Mucosa of descending colon (tissue), 3 donors: ENCODE results near the gene IQGAP2. TPM values are rescaled to one million over a fixed set of nuclear protein-coding genes. Genes with fewer than 3 reads are reported as not detected.
"Not testable (repeated sequence)": the region's sequence is repeated elsewhere in the genome, so short reads cannot be mapped to it uniquely, and the experiment has no call there.

ENCODE experiments used
- ATAC-seq: fragments of 200-7000 bp; cut with Tn5 transposase; one replicate; pipeline ENCODE4 v1.9.1; 2020; ENCODE audit warnings: mild to moderate bottlenecking, moderate library complexity
- DNase-seq, 3 donors: peaks; one replicate each; pipeline ENCODE4 v3.0.0-alpha.2; 2020
- H3K36me3 ChIP-seq: fragments of 200-600 bp; one replicate; pipeline ENCODE4 v1.8.0; 2021; ENCODE audit warnings: low read depth, mild to moderate bottlenecking
- H3K4me1 ChIP-seq: fragments of 200-600 bp; one replicate; pipeline ENCODE4 v1.8.0; 2021; ENCODE audit warnings: low read depth, mild to moderate bottlenecking
- H3K4me3 ChIP-seq: fragments of 200-600 bp; one replicate; pipeline ENCODE4 v1.8.0; 2021; ENCODE audit warnings: mild to moderate bottlenecking
- H3K9me3 ChIP-seq: fragments of 200-600 bp; one replicate; pipeline ENCODE4 v1.8.0; 2021; ENCODE audit warnings: mild to moderate bottlenecking
- CTCF ChIP-seq: fragments of 200-600 bp; IDR thresholded peaks from one replicate; pipeline ENCODE4 v1.8.0; 2022; ENCODE audit warnings: antibody characterized with exemption, mild to moderate bottlenecking
- intact Hi-C, 2 donors: fragments of 100-400 bp; cut with DNase I in 1 of 2; cut with micrococcal nuclease in 1 of 2; formaldehyde crosslinking; loops; one replicate each; pipeline versions ENCODE4 v1.11.0 to v1.11.1; 2022; cut with DNase I, micrococcal nuclease
- total RNA-seq, 3 donors: library from RNA; stranded (reverse); fragmentation: NEBNext Ultra II Directional in 2 of 3; extraction: Animal tissue kit (Norgen Biotek cat#: 25700) in 2 of 3; gene quantifications; one replicate each; pipeline versions ENCODE4 v1.2.1 to v1.2.4, GENCODE V29; 2021 to 2023
- donor health status: DM: no; HTN: no; CAD: no; lungs with moderate emphysema.
- donor health status: DM: no; HTN: no; CAD: no.
- donor health status: DM: no; HTN: yes; CAD: no.

IQGAP2 gene
- total RNA-seq, 3 donors from 2014 or later = 59.7 to 159 (median 84.8) TPM

GRCh38 chr5:76427206-76428140 lies 24.4 kb downstream of the IQGAP2 start:
- no peak for TF ChIP-seq CTCF
- ATAC-seq = no peak

GRCh38 chr5:76428550-76428949 lies 25.5 kb downstream of the IQGAP2 start:
- ATAC-seq, H3K4me3 ChIP-seq, H3K4me1 ChIP-seq, H3K36me3 ChIP-seq, intact Hi-C loops, H3K9me3 ChIP-seq, DNase-seq: not testable (repeated sequence)

More at GRCh38 chr5:76427206-76428140, 24.4 kb downstream of the IQGAP2 start:
- Histone ChIP-seq H3K9me3 (no peaks in the 10 kb centered on the region), H3K36me3 (no peaks in the 10 kb centered on the region), H3K4me3 (no peak overlapping the region), H3K4me1 (no peaks in the 10 kb centered on the region)
- no peak for DNase-seq
- intact Hi-C loops = no loop called here

GRCh38 chr5:76433261-76433660 lies 30.2 kb downstream of the IQGAP2 start:
- H3K4me1 ChIP-seq = no peaks in the 10 kb centered on the region
- intact Hi-C loops = no loop called here
- H3K36me3 ChIP-seq = no peaks in the 10 kb centered on the region

GRCh38 chr5:76437507-76437906 lies 34.4 kb downstream of the IQGAP2 start:
- H3K4me3 ChIP-seq, DNase-seq, H3K4me1 ChIP-seq, H3K36me3 ChIP-seq, intact Hi-C loops, ATAC-seq, H3K9me3 ChIP-seq: not testable (repeated sequence)

More at GRCh38 chr5:76433261-76433660, 30.2 kb downstream of the IQGAP2 start:
- DNase-seq (no peak), ATAC-seq (no peak)
- Histone ChIP-seq H3K4me3 (no peak overlapping the region), H3K9me3 (no peaks in the 10 kb centered on the region)
- TF ChIP-seq CTCF = no peak

GRCh38 chr5:76438025-76438424 lies 34.9 kb downstream of the IQGAP2 start:
- ATAC-seq (no peak), DNase-seq (no peak)
- intact Hi-C loops = no loop called here
- no peaks in the 10 kb centered on the region for H3K9me3 ChIP-seq
- no peak for TF ChIP-seq CTCF
- no peak overlapping the region for H3K4me3 ChIP-seq
- H3K4me1 ChIP-seq = peaks cover 3% of the 10 kb centered on the region
- no peaks in the 10 kb centered on the region for H3K36me3 ChIP-seq

GRCh38 chr5:76439201-76439600 lies 36.1 kb downstream of the IQGAP2 start:
- no peak for TF ChIP-seq CTCF
- DNase-seq = no peak
- no peak for ATAC-seq

More at GRCh38 chr5:76439201-76439600, 36.1 kb downstream of the IQGAP2 start:
- no peaks in the 10 kb centered on the region for H3K36me3 ChIP-seq
- peaks cover 3% of the 10 kb centered on the region for H3K4me1 ChIP-seq
- H3K4me3 ChIP-seq = no peak overlapping the region
- no peaks in the 10 kb centered on the region for H3K9me3 ChIP-seq
- intact Hi-C loops = no loop called here
